T-cell (primary cell): ENCODE data around the gene PLEKHG2. TPM values are rescaled to one million over a fixed set of nuclear protein-coding genes. Genes with fewer than 3 reads are reported as not detected.

Experiments used
- ATAC-seq, 4 experiments: fragments of 200-7000 bp in 3 of 4; fragments of 150-1000 bp in 1 of 4; cut with Tn5 transposase; replicated peaks in 1 of 4; 1 replicate in 3 of 4; 2 replicates in 1 of 4; pipeline ENCODE4 v1.10.0; 2021; ENCODE audit warnings: moderate library complexity in 3 of 4, mild to moderate bottlenecking in 2 of 4, moderate number of reproducible peaks in 1 of 4
- CTCF ChIA-PET, 2 donors: fragments of 300-600 bp; sonication (Branson Sonifier 250); formaldehyde crosslinking; loops; one replicate each; lab custom pipeline; 2022; ENCODE audit warnings: antibody characterized with exemption in 2 of 2; lab: Charles Lee
- POLR2A ChIA-PET, 2 donors: fragments of 300-600 bp; sonication (Branson Sonifier 250); formaldehyde crosslinking; loops; one replicate each; lab custom pipeline; 2022; ENCODE audit warnings: antibody characterized with exemption in 2 of 2; lab: Charles Lee
- DNase-seq, 35 experiments: peaks; one replicate each; pipeline versions ENCODE4 v3.0.0 to v3.0.0-alpha.2; 2013 to 2023
- H3K27ac ChIP-seq: one replicate; pipeline ENCODE4 v1.5.1; 2013; ENCODE audit warnings: low read length
- H3K27me3 ChIP-seq, 2 experiments: replicated peaks in 1 of 2; 1 replicate in 1 of 2; 2 replicates in 1 of 2; pipeline versions ENCODE4 v1.6.1 to v1.7.0; 2013; ENCODE audit warnings: low read length in 1 of 2, mixed read lengths in 1 of 2; ENCODE audit not compliant: control insufficient read depth in 2 of 2, insufficient read depth in 2 of 2; ENCODE audit errors: extremely low read depth in 1 of 2
- H3K36me3 ChIP-seq, 2 donors: 1 replicate in 1 of 2; 2 replicates in 1 of 2; pipeline versions ENCODE4 v1.6.1 to v1.7.0; 2013; ENCODE audit warnings: low read length in 1 of 2; ENCODE audit not compliant: control insufficient read depth in 2 of 2, insufficient read depth in 1 of 2; ENCODE audit errors: extremely low read depth in 1 of 2
- H3K4me1 ChIP-seq, 2 experiments: 1 replicate in 1 of 2; 2 replicates in 1 of 2; pipeline versions ENCODE4 v1.6.1 to v1.7.0; 2013; ENCODE audit warnings: low read length in 2 of 2, mixed read lengths in 1 of 2; ENCODE audit not compliant: insufficient read depth in 2 of 2, control insufficient read depth in 1 of 2; ENCODE audit errors: extremely low read depth in 1 of 2
- H3K4me3 ChIP-seq, 2 donors: 1 replicate in 1 of 2; 2 replicates in 1 of 2; pipeline versions ENCODE4 v1.5.1 to v1.7.0; 2013; ENCODE audit warnings: mild to moderate bottlenecking in 2 of 2, low read length in 1 of 2, moderate library complexity in 1 of 2; ENCODE audit not compliant: control insufficient read depth in 1 of 2; ENCODE audit errors: extremely low read depth in 1 of 2
- H3K9me3 ChIP-seq: 2 replicates; pipeline ENCODE4 v1.7.0; 2013
- H3K27ac Mint-ChIP-seq, 2 donors: one replicate each; pipeline ENCODE4 v1.8.0; 2020 to 2021; ENCODE audit warnings: mild to moderate bottlenecking in 2 of 2, mixed read lengths in 2 of 2
- H3K27me3 Mint-ChIP-seq, 2 donors: one replicate each; pipeline ENCODE4 v1.8.0; 2021 to 2022; ENCODE audit warnings: mixed read lengths in 2 of 2
- H3K36me3 Mint-ChIP-seq: one replicate; pipeline ENCODE4 v1.8.0; 2021; ENCODE audit warnings: mixed read lengths
- H3K4me1 Mint-ChIP-seq, 3 donors: one replicate each; pipeline ENCODE4 v1.8.0; 2020 to 2022; ENCODE audit warnings: mixed read lengths in 3 of 3, mild to moderate bottlenecking in 1 of 3
- H3K4me3 Mint-ChIP-seq, 3 donors: one replicate each; pipeline ENCODE4 v1.8.0; 2020 to 2022; ENCODE audit warnings: mild to moderate bottlenecking in 3 of 3, mixed read lengths in 3 of 3, moderate library complexity in 3 of 3
- H3K9me3 Mint-ChIP-seq, 3 donors: one replicate each; pipeline ENCODE4 v1.8.0; 2020 to 2022; ENCODE audit warnings: mixed read lengths in 3 of 3
- WGBS: methylation state at CpG from one replicate; pipeline ENCODE4 v1.1.5; 2013; ENCODE audit warnings: missing lambda C conversion rate; ENCODE audit not compliant: insufficient coverage; 5-methylcytosine and 5-hydroxymethylcytosine counted together
- total RNA-seq, 35 experiments: library from RNA in 6 of 35; stranded (reverse) in 6 of 35; fragments of 120-200 nt in 1 of 35; gene quantifications; one replicate each; pipeline versions ENCODE4 v1.2.1 to v1.2.4 and lab custom pipeline; 2013 to 2026

The PLEKHG2 gene
- total RNA-seq, 5 donors from 2014 or later (not counting 1 experiment from before 2014, with no cell fraction given), result 25.2 to 88.1 (median 36.7) TPM

GRCh38 chr19:39416152-39417120 lies 4.0 kb downstream of the PLEKHG2 start:
- Mint-ChIP-seq H3K4me3 (no peak overlapping the region), H3K4me1 (peaks cover 18 to 32% (median 25%) of the 10 kb centered on the region in 3 donors), H3K36me3 (peaks cover 15% of the 10 kb centered on the region), H3K27me3 (peaks cover 0 to 3% of the 10 kb centered on the region in 2 donors), H3K9me3 (no peaks in the 10 kb centered on the region), H3K27ac (peak overlapping the region in 1 of 2 donors; percentile 34)
- POLR2A ChIA-PET, result interaction anchor here in 1 of 2 donors (1.7 kb wide), 1 partner anchor 19 kb away, joined by 4 read pairs; the partner anchor contains the start of gene RPS16
- CTCF ChIA-PET, result interaction anchor here (0.6 to 0.8 kb wide), 3 partner anchors 13 to 872 kb away, joined by 3 to 8 read pairs (median 5); partner anchors contain the start of gene EID2B (in 1 of the 2)
- Histone ChIP-seq H3K36me3 (peaks cover 18 to 25% of the 10 kb centered on the region in 2 donors), H3K9me3 (no peaks in the 10 kb centered on the region), H3K27me3 (no peaks in the 10 kb centered on the region), H3K4me1 (peaks cover 2 to 27% of the 10 kb centered on the region in 2 experiments), H3K27ac (no peak overlapping the region), H3K4me3 (no peak overlapping the region)
- DNase-seq (no peak), ATAC-seq (no peak)
- WGBS, result 94% methylated on average over 15 of the region's 27 CpGs

- CTCF ChIA-PET, result interaction anchor here in 1 of 2 donors (0.8 kb wide), 1 partner anchor 12 kb away, joined by 8 read pairs; no protein-coding TSS in a partner anchor
- no peaks in the 10 kb centered on the region for H3K9me3 Mint-ChIP-seq
- H3K27me3 ChIP-seq, result no peaks in the 10 kb centered on the region
- peaks cover 18 to 32% of the 10 kb centered on the region in 2 donors for H3K36me3 ChIP-seq
- WGBS, result 87% methylated on average over 18 of the region's 30 CpGs
- no peak overlapping the region for H3K4me3 Mint-ChIP-seq
- peak overlapping the region; percentile 44 to 74 for H3K27ac Mint-ChIP-seq
- POLR2A ChIA-PET, result interaction anchor here (0.9 to 1.7 kb wide), 2 partner anchors 18 kb away, joined by 3 to 4 read pairs; partner anchors contain the start of gene RPS16 (in 1 of the 2)
- DNase-seq, result peak in 1 of 35 experiments; percentile 19
- no peaks in the 10 kb centered on the region for H3K9me3 ChIP-seq
- H3K4me1 Mint-ChIP-seq, result peaks cover 13 to 22% (median 16%) of the 10 kb centered on the region in 3 donors
- ATAC-seq, result no peak
- H3K27ac ChIP-seq, result no peak overlapping the region
- peaks cover 15% of the 10 kb centered on the region for H3K36me3 Mint-ChIP-seq
- H3K4me1 ChIP-seq, result peaks cover 0 to 21% of the 10 kb centered on the region in 2 experiments
- no peak overlapping the region for H3K4me3 ChIP-seq
- H3K27me3 Mint-ChIP-seq, result no peaks in the 10 kb centered on the region
These were observed 5.2 kb downstream of the PLEKHG2 start for GRCh38 chr19:39417463-39418181.

- DNase-seq (no peak), ATAC-seq (no peak)
- H3K4me1 ChIP-seq, result peaks cover 0 to 10% of the 10 kb centered on the region in 2 experiments
- WGBS, result no CpG with 5 or more reads among the region's 9 CpGs
- H3K27ac ChIP-seq, result no peak overlapping the region
- H3K36me3 ChIP-seq, result peaks cover 26 to 43% of the 10 kb centered on the region in 2 donors
- ChIA-PET CTCF (no interaction called here), POLR2A (interaction anchor here in 1 of 2 donors (0.6 kb wide), 1 partner anchor 17 kb away, joined by 3 read pairs; the partner anchor contains the start of gene RPS16)
- Mint-ChIP-seq H3K27ac (peak overlapping the region in 1 of 2 donors; percentile 44), H3K9me3 (no peaks in the 10 kb centered on the region), H3K27me3 (no peaks in the 10 kb centered on the region), H3K36me3 (peaks cover 22% of the 10 kb centered on the region), H3K4me1 (peaks cover 7 to 17% (median 12%) of the 10 kb centered on the region in 3 donors), H3K4me3 (no peak overlapping the region)
- no peaks in the 10 kb centered on the region for H3K9me3 ChIP-seq
- H3K4me3 ChIP-seq, result no peak overlapping the region
- H3K27me3 ChIP-seq, result no peaks in the 10 kb centered on the region
These were observed 6.5 kb downstream of the PLEKHG2 start for GRCh38 chr19:39419003-39419402.

- H3K9me3 ChIP-seq, result no peaks in the 10 kb centered on the region
- H3K27ac ChIP-seq, result no peak overlapping the region
- no peak for DNase-seq
- H3K4me1 Mint-ChIP-seq, result peaks cover 0 to 2% (median 0%) of the 10 kb centered on the region in 3 donors
- CTCF ChIA-PET, result no interaction called here
- H3K36me3 ChIP-seq, result peaks cover 24 to 43% of the 10 kb centered on the region in 2 donors
- WGBS, result 98% methylated on average over 11 of the region's 15 CpGs
- H3K27ac Mint-ChIP-seq, result no peak overlapping the region
- H3K4me3 Mint-ChIP-seq, result no peak overlapping the region
- ATAC-seq, result no peak
- no peaks in the 10 kb centered on the region for H3K4me1 ChIP-seq
- no peak overlapping the region for H3K4me3 ChIP-seq
- no peaks in the 10 kb centered on the region for H3K27me3 ChIP-seq
- H3K9me3 Mint-ChIP-seq, result no peaks in the 10 kb centered on the region
- POLR2A ChIA-PET, result no interaction called here
- no peaks in the 10 kb centered on the region for H3K27me3 Mint-ChIP-seq
- peaks cover 18% of the 10 kb centered on the region for H3K36me3 Mint-ChIP-seq
These were observed 8.3 kb downstream of the PLEKHG2 start for GRCh38 chr19:39420769-39421168.

- H3K4me3 Mint-ChIP-seq, result no peak overlapping the region
- H3K27ac ChIP-seq, result no peak overlapping the region
- H3K27me3 Mint-ChIP-seq, result no peaks in the 10 kb centered on the region
- 100% methylated on average over 2 of the region's 5 CpGs for WGBS
- ChIA-PET CTCF (no interaction called here), POLR2A (no interaction called here)
- H3K27me3 ChIP-seq, result no peaks in the 10 kb centered on the region
- peaks cover 0 to 2% (median 0%) of the 10 kb centered on the region in 3 donors for H3K4me1 Mint-ChIP-seq
- peak overlapping the region in 1 of 2 donors; percentile 55 for H3K27ac Mint-ChIP-seq
- DNase-seq (no peak), ATAC-seq (no peak)
- no peak overlapping the region for H3K4me3 ChIP-seq
- no peaks in the 10 kb centered on the region for H3K4me1 ChIP-seq
- H3K9me3 Mint-ChIP-seq, result no peaks in the 10 kb centered on the region
- H3K36me3 Mint-ChIP-seq, result peaks cover 18% of the 10 kb centered on the region
- H3K36me3 ChIP-seq, result peaks cover 19 to 40% of the 10 kb centered on the region in 2 donors
- no peaks in the 10 kb centered on the region for H3K9me3 ChIP-seq
These were observed 9.6 kb downstream of the PLEKHG2 start for GRCh38 chr19:39422020-39422419.
